Tibial nerve (tissue), 4 donors: Measurements from ENCODE around the gene AFF3.

Experiments
- CTCF ChIP-seq, 5 experiments: fragments of 200-600 bp in 3 of 5; fragments of 450-650 bp in 2 of 5; sonication (generic) in 3 of 5; IDR thresholded peaks; one replicate each; pipeline ENCODE4 v1.5.1; 2016 to 2019; ENCODE audit warnings: antibody characterized with exemption in 5 of 5, mild to moderate bottlenecking in 3 of 5, moderate library complexity in 2 of 5
- EP300 ChIP-seq, 2 donors: sonication (generic); formaldehyde crosslinking; IDR thresholded peaks; one replicate each; pipeline ENCODE4 v1.6.1; 2017; ENCODE audit warnings: antibody characterized with exemption in 2 of 2, mild to moderate bottlenecking in 1 of 2
- POLR2A ChIP-seq, 2 donors: fragments of 450-650 bp; IDR thresholded peaks; one replicate each; pipeline ENCODE4 v1.6.1; 2017; ENCODE audit warnings: antibody characterized with exemption in 2 of 2, mild to moderate bottlenecking in 2 of 2, moderate library complexity in 2 of 2

- TF ChIP-seq EP300 (IDR thresholded peaks at IDR 0.05) (no peak), POLR2A (IDR thresholded peaks at IDR 0.05) (no peak), CTCF (IDR thresholded peaks at IDR 0.05) (no peak)
These were observed 18.0 kb upstream of the AFF3 start for GRCh38 chr2:100160396-100160795.
